KMS-11 (cell line): ENCODE data around the gene SATB2.

Experiments used
- H2AFZ ChIP-seq: fragments of 200-600 bp; sonication (generic); 2 replicates; pipeline ENCODE4 v1.6.1; 2016; ENCODE audit warnings: antibody characterized with exemption, mixed run types, low read depth
- H3K27ac ChIP-seq: fragments of 200-600 bp; sonication (generic); 2 replicates; pipeline ENCODE4 v1.6.1; 2016; ENCODE audit warnings: mild to moderate bottlenecking, mixed run types
- H3K27me3 ChIP-seq: fragments of 200-600 bp; sonication (generic); 2 replicates; pipeline ENCODE4 v1.6.1; 2017; ENCODE audit warnings: mild to moderate bottlenecking, low read depth, mixed run types, moderate library complexity; ENCODE audit not compliant: insufficient read depth
- H3K36me3 ChIP-seq: fragments of 200-600 bp; sonication (generic); 2 replicates; pipeline ENCODE4 v1.6.1; 2017; ENCODE audit warnings: mild to moderate bottlenecking, mixed run types; ENCODE audit not compliant: insufficient read depth
- H3K4me1 ChIP-seq: fragments of 200-600 bp; sonication (generic); 2 replicates; pipeline ENCODE4 v1.6.1; 2016; ENCODE audit warnings: mild to moderate bottlenecking, low read depth, mixed run types; ENCODE audit not compliant: poor library complexity, severe bottlenecking
- H3K4me2 ChIP-seq: fragments of 200-600 bp; sonication (generic); 2 replicates; pipeline ENCODE4 v1.7.0; 2016; ENCODE audit warnings: mild to moderate bottlenecking, mixed run types
- H3K4me3 ChIP-seq: fragments of 200-600 bp; sonication (generic); IDR thresholded peaks from 2 replicates; pipeline ENCODE4 v1.6.1; 2017; ENCODE audit warnings: low read depth, low read length, mixed read lengths; ENCODE audit not compliant: insufficient read depth
- H3K79me2 ChIP-seq: fragments of 200-600 bp; sonication (generic); 2 replicates; pipeline ENCODE4 v1.6.1; 2016; ENCODE audit warnings: low read depth, mixed run types; ENCODE audit not compliant: insufficient read depth
- H3K9ac ChIP-seq: fragments of 200-600 bp; sonication (generic); 2 replicates; pipeline ENCODE4 v1.6.1; 2016; ENCODE audit warnings: mild to moderate bottlenecking, mixed run types
- H4K20me1 ChIP-seq: fragments of 200-600 bp; sonication (generic); 2 replicates; pipeline ENCODE4 v1.6.1; 2016; ENCODE audit warnings: mild to moderate bottlenecking, mixed run types; ENCODE audit not compliant: insufficient read depth
- CTCF ChIP-seq: fragments of 200-600 bp; sonication (generic); conservative IDR thresholded peaks from 2 replicates; pipeline ENCODE4 v1.6.1; 2017; ENCODE audit warnings: low read depth, mild to moderate bottlenecking, antibody characterized with exemption, low read length, moderate library complexity, mixed read lengths

The SATB2 gene

GRCh38 chr2:199339891-199340605, 117.7 kb downstream of the SATB2 start:
- no peak for TF ChIP-seq CTCF
- Histone ChIP-seq H3K79me2 (no peaks in the 10 kb centered on the region), H2AFZ (no peak overlapping the region), H3K4me3 (no peak overlapping the region), H4K20me1 (no peaks in the 10 kb centered on the region), H3K36me3 (no peaks in the 10 kb centered on the region), H3K4me1 (no peaks in the 10 kb centered on the region), H3K4me2 (no peak overlapping the region), H3K9ac (no peak overlapping the region), H3K27me3 (no peaks in the 10 kb centered on the region), H3K27ac (no peak overlapping the region)

GRCh38 chr2:199336546-199336945, 121.2 kb downstream of the SATB2 start:
- Histone ChIP-seq H3K4me3 (no peak overlapping the region), H3K36me3 (no peaks in the 10 kb centered on the region), H2AFZ (no peak overlapping the region), H3K4me2 (no peak overlapping the region), H3K27me3 (no peaks in the 10 kb centered on the region), H3K27ac (no peak overlapping the region), H3K79me2 (no peaks in the 10 kb centered on the region), H4K20me1 (no peaks in the 10 kb centered on the region), H3K9ac (no peak overlapping the region), H3K4me1 (no peaks in the 10 kb centered on the region)
- TF ChIP-seq CTCF, result no peak

GRCh38 chr2:199335502-199335901, 122.2 kb downstream of the SATB2 start:
- Histone ChIP-seq H4K20me1 (no peaks in the 10 kb centered on the region), H3K27me3 (no peaks in the 10 kb centered on the region), H3K36me3 (no peaks in the 10 kb centered on the region), H3K4me3 (no peak overlapping the region), H3K27ac (no peak overlapping the region), H3K9ac (no peak overlapping the region), H3K4me1 (no peaks in the 10 kb centered on the region), H3K79me2 (no peaks in the 10 kb centered on the region), H3K4me2 (no peak overlapping the region), H2AFZ (no peak overlapping the region)
- TF ChIP-seq CTCF, result no peak

GRCh38 chr2:199329466-199329865, 128.3 kb downstream of the SATB2 start:
- Histone ChIP-seq H3K4me1 (no peaks in the 10 kb centered on the region), H3K79me2 (no peaks in the 10 kb centered on the region), H3K9ac (no peak overlapping the region), H3K36me3 (no peaks in the 10 kb centered on the region), H3K4me3 (no peak overlapping the region), H3K4me2 (no peak overlapping the region), H3K27me3 (no peaks in the 10 kb centered on the region), H4K20me1 (no peaks in the 10 kb centered on the region), H2AFZ (no peak overlapping the region), H3K27ac (no peak overlapping the region)
- TF ChIP-seq CTCF, result no peak
